Thyroid gland (tissue), 4 donors: ENCODE data around the gene PLXND1. TPM values are rescaled to one million over a fixed set of nuclear protein-coding genes. Genes with fewer than 3 reads are reported as not detected.

ENCODE experiments used
- DNase-seq, 2 donors: peaks; one replicate each; pipeline ENCODE4 v3.0.0-alpha.2; 2019
- H3K27ac ChIP-seq, 3 donors: fragments of 200-600 bp; sonication (generic); 1 replicate in 2 of 3; 2 replicates in 1 of 3; pipeline ENCODE4 v1.5.1; 2016 to 2019; ENCODE audit warnings: mild to moderate bottlenecking in 1 of 3, moderate library complexity in 1 of 3
- H3K27me3 ChIP-seq: fragments of 200-600 bp; sonication (generic); one replicate; pipeline ENCODE4 v1.5.1; 2019
- H3K36me3 ChIP-seq, 2 donors: fragments of 200-600 bp; sonication (generic); one replicate each; pipeline ENCODE4 v1.5.1; 2016 to 2019
- H3K4me1 ChIP-seq, 2 donors: fragments of 200-600 bp; sonication (generic); one replicate each; pipeline ENCODE4 v1.5.1; 2017 to 2019
- H3K4me3 ChIP-seq, 3 donors: fragments of 200-600 bp; sonication (generic); replicated peaks in 1 of 3; 1 replicate in 2 of 3; 2 replicates in 1 of 3; pipeline ENCODE4 v1.5.1; 2016; ENCODE audit warnings: mild to moderate bottlenecking in 1 of 3
- H3K9me3 ChIP-seq: fragments of 200-600 bp; sonication (generic); one replicate; pipeline ENCODE4 v1.5.1; 2017
- CTCF ChIP-seq, 6 experiments: fragments of 200-600 bp in 3 of 6; fragments of 450-650 bp in 3 of 6; sonication (generic) in 3 of 6; IDR thresholded peaks; one replicate each; pipeline ENCODE4 v1.5.1; 2016 to 2019; ENCODE audit warnings: antibody characterized with exemption in 6 of 6, mild to moderate bottlenecking in 2 of 6, inconsistent platforms in 1 of 6, moderate library complexity in 1 of 6
- POLR2A ChIP-seq, 2 donors: fragments of 450-650 bp; IDR thresholded peaks; one replicate each; pipeline ENCODE4 v1.6.1; 2017; ENCODE audit warnings: antibody characterized with exemption in 2 of 2, mild to moderate bottlenecking in 2 of 2, moderate library complexity in 1 of 2
- WGBS, 2 donors: methylation state at CpG; one replicate each; pipeline ENCODE4 v1.1.5; 2017; 5-methylcytosine and 5-hydroxymethylcytosine counted together
- intact Hi-C: fragments of 100-400 bp; cut with DNase I; formaldehyde crosslinking; loops from one replicate; pipeline ENCODE4 v1.15.1; 2023
- total RNA-seq, 4 donors: library from RNA; depleted of rRNA; stranded (reverse); fragments of >200 nt; gene quantifications; one replicate each; pipeline ENCODE4 v1.2.3, GENCODE V29; 2016

The PLXND1 gene
- total RNA-seq, 4 donors from 2014 or later, result 50.7 to 69.8 (median 60.8) TPM

- H3K4me3 ChIP-seq, result no peak overlapping the region
Observed at GRCh38 chr3:129520960-129521359, 85.5 kb downstream of the PLXND1 start.

GRCh38 chr3:129519896-129520715, 86.4 kb downstream of the PLXND1 start:
- Histone ChIP-seq H3K9me3 (no peaks in the 10 kb centered on the region), H3K27ac (no peak overlapping the region), H3K4me3 (no peak overlapping the region), H3K27me3 (no peaks in the 10 kb centered on the region), H3K36me3 (no peaks in the 10 kb centered on the region), H3K4me1 (no peaks in the 10 kb centered on the region)
- DNase-seq, result no peak
- TF ChIP-seq CTCF (IDR thresholded peaks at IDR 0.05) (no peak), POLR2A (IDR thresholded peaks at IDR 0.05) (no peak)
- intact Hi-C loops, result no loop called here
- 92 to 95% methylated on average over 12 to 15 of the region's 15 CpGs for WGBS, 2 donors

More at GRCh38 chr3:129520960-129521359, 85.5 kb downstream of the PLXND1 start:
- Histone ChIP-seq H3K27me3 (no peaks in the 10 kb centered on the region), H3K36me3 (no peaks in the 10 kb centered on the region), H3K9me3 (no peaks in the 10 kb centered on the region), H3K4me1 (no peaks in the 10 kb centered on the region), H3K27ac (no peak overlapping the region)
- TF ChIP-seq POLR2A (IDR thresholded peaks at IDR 0.05) (no peak), CTCF (IDR thresholded peaks at IDR 0.05) (no peak)
- intact Hi-C loops, result no loop called here
- DNase-seq, result no peak
- WGBS, 2 donors, result 77 to 92% methylated on average over 4 of the region's 4 CpGs

GRCh38 chr3:129519449-129519848, 87.0 kb downstream of the PLXND1 start:
- Histone ChIP-seq H3K36me3 (no peaks in the 10 kb centered on the region), H3K9me3 (no peaks in the 10 kb centered on the region), H3K27me3 (no peaks in the 10 kb centered on the region), H3K27ac (no peak overlapping the region), H3K4me1 (no peaks in the 10 kb centered on the region), H3K4me3 (no peak overlapping the region)
- intact Hi-C loops, result no loop called here
- no peak for DNase-seq
- 92 to 100% methylated on average over 3 to 10 of the region's 10 CpGs for WGBS, 2 donors
- TF ChIP-seq POLR2A (IDR thresholded peaks at IDR 0.05), result no peak
- no peak for TF ChIP-seq CTCF (IDR thresholded peaks at IDR 0.05)

- Histone ChIP-seq H3K4me3 (no peak overlapping the region), H3K9me3 (no peaks in the 10 kb centered on the region), H3K4me1 (no peaks in the 10 kb centered on the region), H3K36me3 (no peaks in the 10 kb centered on the region), H3K27me3 (no peaks in the 10 kb centered on the region), H3K27ac (no peak overlapping the region)
- TF ChIP-seq CTCF (IDR thresholded peaks at IDR 0.05), result no peak
- no peak for TF ChIP-seq POLR2A (IDR thresholded peaks at IDR 0.05)
- no peak for DNase-seq
- intact Hi-C loops, result no loop called here
- 95 to 97% methylated on average over 6 to 8 of the region's 8 CpGs for WGBS, 2 donors
Observed at GRCh38 chr3:129518581-129518980, 87.9 kb downstream of the PLXND1 start.

GRCh38 chr3:129518038-129518561, 88.4 kb downstream of the PLXND1 start:
- WGBS, 2 donors, result 83 to 89% methylated on average over 4 to 6 of the region's 8 CpGs
- no peak overlapping the region for H3K27ac ChIP-seq
- H3K36me3 ChIP-seq, result no peaks in the 10 kb centered on the region
- intact Hi-C loops, result no loop called here
- no peak overlapping the region for H3K4me3 ChIP-seq
- TF ChIP-seq POLR2A (IDR thresholded peaks at IDR 0.05) (no peak), CTCF (IDR thresholded peaks at IDR 0.05) (no peak)
- H3K27me3 ChIP-seq, result no peaks in the 10 kb centered on the region
- DNase-seq, result no peak
- no peaks in the 10 kb centered on the region for H3K9me3 ChIP-seq
- no peaks in the 10 kb centered on the region for H3K4me1 ChIP-seq
